Fibroblast of mammary gland (primary cell): ENCODE results near the gene RPTOR.

Experiments
- DNase-seq: peaks from one replicate; pipeline ENCODE4 v3.0.0-alpha.2; 2010; ENCODE audit warnings: low read depth
- H3K4me3 ChIP-seq: 2 replicates; pipeline ENCODE4 v1.5.1; 2011; ENCODE audit warnings: low read depth, mild to moderate bottlenecking, low read length, moderate library complexity; ENCODE audit not compliant: control insufficient read depth
- TF ChIP-seq, protein P1 (sequence below): conservative IDR thresholded peaks from 2 replicates; pipeline ENCODE4 v1.5.1; 2011; ENCODE audit warnings: low read depth, low read length, inconsistent platforms; ENCODE audit not compliant: control insufficient read depth, insufficient read depth

The RPTOR gene

DNA sequence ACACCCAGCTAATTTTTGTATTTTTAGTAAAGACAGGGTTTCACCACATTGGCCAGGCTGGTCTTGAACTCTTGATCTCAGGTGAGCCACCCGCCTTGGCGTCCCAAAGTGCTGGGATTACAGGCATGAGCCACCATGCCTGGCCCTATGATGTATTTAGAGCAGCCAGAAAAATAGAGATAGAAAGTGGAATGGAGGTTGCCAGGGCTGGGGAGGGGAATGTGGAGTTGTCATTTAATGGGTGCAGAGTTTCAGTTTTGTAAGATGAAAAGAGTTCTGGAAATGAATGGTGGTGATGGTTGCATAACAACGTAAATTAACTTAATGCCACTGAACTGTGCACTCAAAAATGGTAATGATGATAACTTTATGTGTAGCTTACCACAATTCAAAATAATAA, 36.7 kb upstream of the RPTOR start:
- TF ChIP-seq, protein P1, sequence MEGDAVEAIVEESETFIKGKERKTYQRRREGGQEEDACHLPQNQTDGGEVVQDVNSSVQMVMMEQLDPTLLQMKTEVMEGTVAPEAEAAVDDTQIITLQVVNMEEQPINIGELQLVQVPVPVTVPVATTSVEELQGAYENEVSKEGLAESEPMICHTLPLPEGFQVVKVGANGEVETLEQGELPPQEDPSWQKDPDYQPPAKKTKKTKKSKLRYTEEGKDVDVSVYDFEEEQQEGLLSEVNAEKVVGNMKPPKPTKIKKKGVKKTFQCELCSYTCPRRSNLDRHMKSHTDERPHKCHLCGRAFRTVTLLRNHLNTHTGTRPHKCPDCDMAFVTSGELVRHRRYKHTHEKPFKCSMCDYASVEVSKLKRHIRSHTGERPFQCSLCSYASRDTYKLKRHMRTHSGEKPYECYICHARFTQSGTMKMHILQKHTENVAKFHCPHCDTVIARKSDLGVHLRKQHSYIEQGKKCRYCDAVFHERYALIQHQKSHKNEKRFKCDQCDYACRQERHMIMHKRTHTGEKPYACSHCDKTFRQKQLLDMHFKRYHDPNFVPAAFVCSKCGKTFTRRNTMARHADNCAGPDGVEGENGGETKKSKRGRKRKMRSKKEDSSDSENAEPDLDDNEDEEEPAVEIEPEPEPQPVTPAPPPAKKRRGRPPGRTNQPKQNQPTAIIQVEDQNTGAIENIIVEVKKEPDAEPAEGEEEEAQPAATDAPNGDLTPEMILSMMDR, result no peak
- no peak for DNase-seq
- no peak overlapping the region for H3K4me3 ChIP-seq

DNA sequence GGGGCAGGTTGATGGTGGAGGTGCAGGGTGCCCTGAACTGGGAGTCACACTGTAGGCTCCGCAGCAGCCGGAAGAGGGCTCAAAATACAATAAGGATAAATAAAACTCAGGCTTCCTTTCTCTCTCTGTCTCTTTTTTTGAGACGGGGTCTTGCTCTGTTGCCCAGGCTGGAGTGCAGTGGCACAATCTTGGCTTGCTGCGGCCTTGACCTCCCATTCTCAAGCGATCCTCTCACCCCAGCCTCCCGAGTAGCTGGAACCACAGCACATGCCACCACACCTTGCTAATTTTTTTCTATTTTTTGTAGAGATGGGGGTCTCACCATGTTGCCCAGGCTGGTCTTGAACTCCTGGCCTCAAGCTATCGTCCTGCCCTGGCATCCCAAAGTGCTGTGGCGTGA, 35.3 kb upstream of the RPTOR start:
- DNase-seq, result no peak
- TF ChIP-seq, protein P1, result no peak

DNA sequence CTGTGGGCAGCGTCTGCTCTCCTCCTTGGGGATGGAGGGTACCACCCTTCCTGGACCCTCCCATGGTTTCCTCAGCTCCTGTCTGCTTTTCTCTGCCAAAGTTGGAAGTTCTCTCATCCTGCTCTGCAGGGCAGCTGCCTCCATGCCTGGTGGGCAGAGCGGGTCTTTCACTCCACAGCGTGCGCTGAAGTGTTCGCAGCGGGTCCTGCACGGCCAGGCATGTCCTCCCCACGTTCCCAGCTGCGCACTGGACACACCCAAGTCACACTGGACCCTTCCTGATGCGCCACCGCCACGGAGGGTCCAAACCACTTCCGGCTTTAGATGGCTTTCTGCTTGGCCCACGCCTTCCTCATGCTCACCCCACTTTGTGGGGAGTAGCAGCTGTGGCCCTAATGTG, 34.5 kb upstream of the RPTOR start:
- TF ChIP-seq, protein P1, result no peak
- no peak overlapping the region for H3K4me3 ChIP-seq
- no peak for DNase-seq

More for the DNA sequence above, 35.3 kb upstream of the RPTOR start:
- H3K4me3 ChIP-seq, result no peak overlapping the region

DNA sequence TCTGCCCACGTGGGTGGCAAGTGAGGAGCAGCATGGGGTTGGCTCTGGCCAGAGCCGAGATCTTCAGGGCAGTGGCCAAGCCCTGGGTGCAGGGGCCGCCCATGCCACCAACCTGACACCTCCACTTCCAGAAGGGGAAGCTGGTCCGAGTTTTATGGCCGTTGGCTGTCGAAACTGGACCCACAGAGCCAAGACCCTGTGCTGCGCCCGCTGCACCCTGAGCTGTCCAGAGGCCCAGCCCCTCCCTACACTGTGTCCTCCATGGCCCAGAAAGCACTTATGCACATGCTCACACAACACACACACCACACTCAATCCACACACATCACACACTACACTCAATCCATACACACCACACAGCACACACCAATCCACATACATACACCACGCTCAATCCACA, 33.9 kb upstream of the RPTOR start:
- no peak overlapping the region for H3K4me3 ChIP-seq
- DNase-seq, result no peak
- TF ChIP-seq, protein P1, result no peak

DNA sequence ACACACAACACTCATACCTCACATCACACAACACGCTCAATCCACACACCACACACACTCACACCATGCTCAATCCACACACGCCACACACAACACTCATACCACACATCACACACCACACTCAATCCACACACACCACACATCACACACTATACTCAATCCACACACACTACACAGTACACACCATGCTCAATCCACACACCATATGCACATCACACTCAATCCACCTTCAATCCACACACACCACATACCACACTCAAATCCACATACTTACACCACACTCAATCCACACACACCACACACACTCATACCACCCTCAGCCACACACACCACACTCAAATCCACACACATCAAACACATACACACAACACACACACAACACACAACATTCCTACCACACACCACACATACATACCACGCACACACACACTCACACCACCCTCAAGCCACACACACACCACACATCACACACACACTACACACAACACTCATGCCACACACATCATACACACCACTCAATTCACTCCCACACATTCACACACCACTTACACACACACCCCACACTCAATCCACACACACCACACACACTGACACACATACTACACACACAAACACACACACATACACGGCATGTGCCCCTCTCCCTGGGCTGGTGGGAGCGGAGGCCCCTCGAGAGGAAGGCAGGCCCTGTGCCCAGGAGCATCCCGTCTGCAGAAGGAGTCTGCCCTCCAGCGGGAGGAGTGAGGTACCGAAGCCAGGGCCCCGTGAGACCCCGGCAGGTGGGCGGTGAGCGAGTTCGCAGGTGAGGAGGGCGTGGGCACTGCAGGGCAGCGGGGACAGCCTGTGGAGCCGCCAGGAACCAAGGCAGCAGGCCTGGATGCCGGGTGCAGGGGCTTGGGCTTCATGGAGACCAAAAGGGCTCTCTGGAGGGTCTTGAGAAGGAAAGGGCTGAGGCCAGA, 33.1 kb upstream of the RPTOR start:
- no peak for DNase-seq
- no peak overlapping the region for H3K4me3 ChIP-seq
- TF ChIP-seq, protein P1, result no peak

DNA sequence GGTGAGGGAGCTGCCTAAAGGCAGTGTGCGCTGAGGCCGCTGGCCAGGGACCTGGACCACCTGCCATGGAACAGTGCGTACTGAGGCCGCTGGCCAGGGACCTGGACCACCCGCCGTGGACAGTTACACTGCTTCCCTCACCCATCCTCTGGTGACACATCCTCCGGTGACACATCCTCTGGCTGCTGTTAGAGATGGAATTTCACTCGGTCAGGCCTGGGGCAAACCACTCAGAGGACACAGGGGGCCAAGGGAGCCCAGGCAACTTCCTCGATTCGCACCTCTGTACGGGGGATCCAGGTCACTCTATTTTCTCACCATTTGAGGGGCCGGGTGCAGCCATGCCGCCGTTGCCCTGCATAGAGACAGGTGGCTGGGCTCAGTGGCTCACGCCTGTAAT, 32.4 kb upstream of the RPTOR start:
- TF ChIP-seq, protein P1, result no peak
- no peak overlapping the region for H3K4me3 ChIP-seq
- peak; percentile 65 for DNase-seq
